Neuron (in vitro differentiated cells): ENCODE results near the gene IKZF1.

Experiments used
- H2AFZ ChIP-seq: one replicate; pipeline ENCODE4 v1.6.1; 2013; ENCODE audit warnings: low read depth, mild to moderate bottlenecking, inconsistent platforms, low read length, moderate library complexity
- H3K27me3 ChIP-seq: one replicate; pipeline ENCODE4 v1.6.1; 2013; ENCODE audit warnings: low read length; ENCODE audit not compliant: insufficient read depth
- H3K36me3 ChIP-seq: one replicate; pipeline ENCODE4 v1.6.1; 2013; ENCODE audit warnings: low read length; ENCODE audit not compliant: insufficient read depth
- H3K4me1 ChIP-seq: one replicate; pipeline ENCODE4 v1.6.1; 2013; ENCODE audit warnings: low read length; ENCODE audit not compliant: insufficient read depth
- H3K4me3 ChIP-seq: 2 replicates; pipeline ENCODE4 v1.5.1; 2013; ENCODE audit warnings: mild to moderate bottlenecking, low read length, moderate library complexity
- H3K9me3 ChIP-seq: one replicate; pipeline ENCODE4 v1.6.1; 2013; ENCODE audit warnings: low read length

Gene IKZF1

DNA sequence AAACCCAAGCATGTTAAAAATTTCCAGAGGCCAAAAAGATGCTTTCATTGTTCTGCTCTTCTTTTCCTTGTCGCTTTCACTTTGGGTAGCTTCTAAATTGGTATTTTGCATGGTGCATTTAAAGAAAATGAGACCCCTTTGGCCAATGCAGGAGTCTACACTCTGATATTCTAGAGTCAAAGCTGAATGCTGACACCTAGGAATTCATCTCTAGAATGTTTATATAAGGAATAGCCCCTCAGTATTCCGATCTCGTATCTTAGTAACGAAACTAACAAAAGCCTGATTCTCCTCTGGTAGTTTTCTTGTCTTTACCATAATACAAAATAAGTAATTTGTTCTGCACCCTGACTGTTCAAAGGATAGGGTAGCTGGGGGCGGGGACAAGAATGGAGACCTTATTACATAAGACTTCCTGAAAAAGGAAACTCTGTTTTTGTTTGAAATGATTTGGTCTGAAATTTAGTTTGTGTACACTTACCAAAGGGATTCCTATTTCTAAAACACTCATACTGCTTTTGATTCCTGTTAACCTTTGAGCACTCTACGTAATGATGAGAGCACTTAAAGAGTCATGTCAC is 17.1 kb downstream of the IKZF1 start:
- Histone ChIP-seq H3K36me3 (no peaks in the 10 kb centered on the region), H3K27me3 (no peaks in the 10 kb centered on the region), H2AFZ (no peak overlapping the region), H3K4me1 (peaks cover 17% of the 10 kb centered on the region), H3K9me3 (no peaks in the 10 kb centered on the region), H3K4me3 (no peak overlapping the region)

DNA sequence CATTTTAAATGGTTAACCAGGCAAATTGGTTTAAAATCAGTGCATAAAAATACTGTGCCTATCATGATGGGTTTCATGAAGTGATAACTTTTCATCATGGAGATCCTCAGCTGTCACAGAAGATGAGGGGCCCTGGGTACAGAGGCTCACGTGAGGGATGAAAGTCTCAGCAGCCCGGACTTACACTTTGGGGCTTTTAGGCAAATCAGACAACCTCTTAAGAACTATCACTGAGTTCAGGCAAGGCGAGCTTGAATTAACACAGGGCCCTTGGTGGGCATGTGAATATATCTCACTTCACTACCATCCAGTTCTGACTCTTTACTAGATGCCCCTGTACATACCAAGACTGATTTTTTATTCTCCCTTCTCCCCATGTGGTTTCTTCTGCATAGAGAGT is 19.6 kb downstream of the IKZF1 start:
- Histone ChIP-seq H2AFZ (no peak overlapping the region), H3K4me1 (peaks cover 15% of the 10 kb centered on the region)

DNA sequence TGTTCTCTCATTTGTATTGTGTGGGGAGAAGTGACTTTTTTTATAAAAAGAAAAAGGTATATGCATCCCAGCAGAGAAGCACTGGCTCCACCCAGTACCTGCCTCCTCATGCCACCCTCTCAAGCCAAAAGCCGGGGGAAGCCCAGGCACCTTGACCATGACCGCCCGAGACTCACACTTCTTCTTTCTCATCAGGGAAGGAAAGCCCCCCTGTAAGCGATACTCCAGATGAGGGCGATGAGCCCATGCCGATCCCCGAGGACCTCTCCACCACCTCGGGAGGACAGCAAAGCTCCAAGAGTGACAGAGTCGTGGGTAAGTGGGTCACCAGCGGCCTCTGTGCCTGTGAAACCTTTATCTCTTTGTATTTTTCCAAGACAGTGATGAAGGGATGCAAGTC is 22.9 kb downstream of the IKZF1 start:
- Histone ChIP-seq H3K36me3 (peaks cover 2% of the 10 kb centered on the region), H3K4me3 (no peak overlapping the region), H3K27me3 (no peaks in the 10 kb centered on the region), H3K9me3 (peaks cover 2% of the 10 kb centered on the region), H2AFZ (no peak overlapping the region), H3K4me1 (peaks cover 5% of the 10 kb centered on the region)

More for the DNA sequence above, 19.6 kb downstream of the IKZF1 start:
- Histone ChIP-seq H3K27me3 (no peaks in the 10 kb centered on the region), H3K36me3 (peaks cover 2% of the 10 kb centered on the region), H3K4me3 (no peak overlapping the region), H3K9me3 (peaks cover 2% of the 10 kb centered on the region)

DNA sequence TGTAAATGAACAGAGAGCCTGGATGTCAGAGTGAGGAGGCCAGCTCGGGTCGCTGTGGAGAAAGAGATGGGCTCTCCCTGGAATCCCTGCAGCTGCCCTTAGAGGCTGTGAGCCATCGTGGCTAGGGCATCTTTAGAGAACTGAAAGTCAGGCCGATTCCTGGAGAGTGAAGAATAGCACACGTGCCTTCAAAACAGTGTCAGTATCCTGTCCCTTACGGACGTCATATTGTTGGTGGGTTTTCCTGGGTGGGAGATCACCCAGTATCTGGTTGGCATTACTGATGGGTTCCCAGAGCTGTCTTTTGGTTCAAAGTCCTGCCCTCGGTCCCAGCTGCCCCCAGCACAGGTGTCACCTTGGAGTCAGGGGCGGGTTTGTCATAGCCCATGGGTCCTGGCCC is 25.3 kb downstream of the IKZF1 start:
- Histone ChIP-seq H3K9me3 (peaks cover 2% of the 10 kb centered on the region), H3K4me1 (no peaks in the 10 kb centered on the region), H3K4me3 (no peak overlapping the region), H3K36me3 (peaks cover 2% of the 10 kb centered on the region), H3K27me3 (no peaks in the 10 kb centered on the region), H2AFZ (no peak overlapping the region)

DNA sequence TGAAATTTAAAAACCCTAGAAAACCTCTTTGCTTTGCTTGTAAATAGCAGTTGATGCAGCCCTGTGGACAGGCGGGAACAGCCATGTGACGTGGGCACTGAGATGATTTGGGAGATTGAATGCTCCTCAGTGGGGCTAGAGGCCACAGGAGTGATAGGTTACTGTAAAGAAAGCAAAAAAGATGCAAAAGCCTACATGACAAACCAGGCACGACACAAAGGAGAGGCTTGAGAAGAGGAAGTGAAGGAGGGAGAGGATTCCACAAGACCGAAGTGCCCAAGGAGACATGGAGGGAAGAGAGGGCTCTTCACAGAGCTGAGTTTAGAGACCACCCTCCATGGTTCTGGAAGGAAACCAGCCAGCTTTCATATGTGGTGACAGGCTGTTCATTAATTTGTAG is 25.7 kb downstream of the IKZF1 start:
- Histone ChIP-seq H3K36me3 (peaks cover 2% of the 10 kb centered on the region), H3K4me3 (no peak overlapping the region), H2AFZ (no peak overlapping the region), H3K4me1 (no peaks in the 10 kb centered on the region), H3K9me3 (peaks cover 2% of the 10 kb centered on the region), H3K27me3 (no peaks in the 10 kb centered on the region)

DNA sequence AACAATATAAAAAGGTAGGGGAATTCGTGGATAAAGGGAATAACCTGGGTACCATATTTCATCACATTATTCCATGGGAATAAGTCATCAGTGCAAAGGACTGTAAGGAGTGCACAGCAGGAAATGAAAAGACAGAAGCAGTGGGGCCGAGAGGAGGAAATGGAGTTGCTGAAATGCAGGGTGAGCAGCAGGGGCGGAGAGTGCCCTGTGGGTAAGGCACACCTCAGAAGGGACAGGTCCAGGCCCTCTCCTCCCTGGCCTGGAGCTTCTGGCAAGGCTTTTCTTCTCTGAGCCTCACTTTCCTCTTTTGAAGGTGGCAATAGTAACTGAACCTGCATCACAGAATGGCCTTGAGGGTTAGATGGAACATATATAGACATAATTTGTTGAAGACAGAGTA is 26.2 kb downstream of the IKZF1 start:
- Histone ChIP-seq H3K4me3 (no peak overlapping the region), H2AFZ (no peak overlapping the region), H3K4me1 (no peaks in the 10 kb centered on the region), H3K36me3 (peaks cover 2% of the 10 kb centered on the region), H3K27me3 (no peaks in the 10 kb centered on the region), H3K9me3 (peaks cover 2% of the 10 kb centered on the region)

DNA sequence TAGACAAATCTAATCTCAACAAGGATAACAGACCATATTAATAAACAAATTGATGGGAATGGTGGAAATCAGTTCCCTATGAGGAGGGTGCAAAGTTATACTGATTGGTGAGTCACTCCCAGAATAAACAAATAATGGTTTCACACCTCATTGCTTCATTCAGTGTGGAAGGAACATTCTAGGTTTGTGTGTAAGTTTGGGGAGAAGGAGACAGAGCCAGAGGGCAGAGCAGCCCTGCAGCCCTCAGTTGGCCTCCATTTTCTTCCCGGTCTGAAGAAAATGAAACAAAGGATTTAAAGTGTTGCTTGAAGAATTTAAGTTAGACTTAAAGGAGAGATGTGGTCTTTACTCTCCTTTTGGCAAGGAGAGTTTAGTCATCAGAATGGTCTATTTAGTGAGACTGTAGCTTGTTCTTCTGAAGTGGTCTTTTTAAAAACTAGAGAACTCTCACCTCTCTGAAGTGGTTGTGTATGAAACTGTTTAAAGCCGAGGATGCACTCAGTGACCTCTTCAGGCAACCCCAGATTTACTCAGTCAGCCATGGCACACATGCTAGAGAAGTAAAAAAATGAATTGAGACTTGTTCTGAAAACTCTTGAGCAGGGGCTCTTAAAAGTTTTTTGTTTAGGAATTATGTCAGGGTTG is 27.2 kb downstream of the IKZF1 start:
- no peaks in the 10 kb centered on the region for H3K4me1 ChIP-seq
- no peaks in the 10 kb centered on the region for H3K27me3 ChIP-seq
- no peak overlapping the region for H3K4me3 ChIP-seq
- no peak overlapping the region for H2AFZ ChIP-seq
- peaks cover 2% of the 10 kb centered on the region for H3K9me3 ChIP-seq
- peaks cover 2% of the 10 kb centered on the region for H3K36me3 ChIP-seq

DNA sequence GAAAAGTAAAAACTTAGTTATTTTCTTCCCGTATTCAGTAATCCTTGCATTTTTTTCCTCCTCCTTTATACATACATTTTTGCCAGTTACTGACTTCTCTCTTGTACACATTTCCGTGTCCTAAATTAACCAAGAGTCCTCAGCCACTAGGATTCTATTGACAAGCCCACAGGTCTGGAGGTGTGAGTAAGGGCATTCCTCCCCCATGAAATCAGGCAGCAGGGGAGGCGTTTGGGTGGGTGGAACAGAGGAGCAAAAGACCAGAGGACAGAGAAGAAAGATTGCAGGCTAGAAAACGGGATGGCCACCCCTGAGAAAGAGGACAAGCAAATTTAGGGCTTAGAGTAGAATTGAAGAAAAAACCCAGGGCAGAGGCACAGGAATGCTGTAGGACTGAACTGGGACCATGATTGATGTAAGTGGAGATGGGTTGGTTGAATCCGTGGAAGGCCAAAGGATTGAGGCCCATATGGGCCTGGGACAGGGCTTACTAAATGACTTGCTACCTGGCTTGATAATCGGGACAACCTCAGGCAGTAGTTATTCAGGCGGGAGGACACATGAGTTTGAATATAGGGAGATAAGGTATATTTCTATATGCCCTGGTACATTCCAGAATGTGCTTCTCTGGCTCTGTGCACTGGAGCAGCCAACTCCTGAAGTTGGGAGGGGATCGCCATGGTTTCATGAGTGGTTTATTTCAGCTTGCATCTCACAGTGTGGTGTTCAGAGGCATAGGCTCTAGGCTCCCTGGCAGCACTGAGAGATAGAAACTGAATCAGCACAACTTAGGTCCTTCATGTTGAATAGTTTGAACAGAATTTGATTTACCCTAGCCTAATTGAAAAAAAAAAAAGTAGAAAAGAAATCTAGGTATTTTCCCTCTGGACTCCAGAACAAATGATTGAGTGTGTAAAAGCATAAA is 28.0 kb downstream of the IKZF1 start:
- Histone ChIP-seq H3K27me3 (no peaks in the 10 kb centered on the region), H2AFZ (no peak overlapping the region), H3K36me3 (peaks cover 2% of the 10 kb centered on the region), H3K9me3 (peaks cover 2% of the 10 kb centered on the region), H3K4me1 (no peaks in the 10 kb centered on the region), H3K4me3 (no peak overlapping the region)

DNA sequence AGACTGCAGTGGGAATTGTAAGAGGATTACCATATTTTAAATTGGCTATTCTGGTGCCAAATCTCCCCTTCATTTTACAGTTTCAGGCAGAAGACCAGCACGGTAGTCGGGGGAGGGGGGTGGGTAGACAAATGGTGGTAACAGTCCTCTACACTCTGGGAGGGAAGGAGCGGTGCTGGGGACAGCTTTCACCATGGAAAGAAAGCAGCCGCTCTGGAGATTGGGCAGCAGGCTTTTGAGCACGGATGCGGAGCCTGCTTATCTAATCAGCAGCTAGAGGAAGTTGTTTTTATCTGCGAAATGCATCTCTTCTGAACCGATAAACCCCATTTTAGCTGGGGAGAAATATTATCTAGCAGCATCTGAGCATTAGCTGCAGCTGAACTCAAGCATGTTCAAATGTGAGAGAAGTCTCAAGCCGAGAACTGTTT is 28.7 kb downstream of the IKZF1 start:
- no peaks in the 10 kb centered on the region for H3K9me3 ChIP-seq
- no peaks in the 10 kb centered on the region for H3K27me3 ChIP-seq
- no peaks in the 10 kb centered on the region for H3K36me3 ChIP-seq
- H2AFZ ChIP-seq = no peak overlapping the region
- no peak overlapping the region for H3K4me3 ChIP-seq
- H3K4me1 ChIP-seq = no peaks in the 10 kb centered on the region

DNA sequence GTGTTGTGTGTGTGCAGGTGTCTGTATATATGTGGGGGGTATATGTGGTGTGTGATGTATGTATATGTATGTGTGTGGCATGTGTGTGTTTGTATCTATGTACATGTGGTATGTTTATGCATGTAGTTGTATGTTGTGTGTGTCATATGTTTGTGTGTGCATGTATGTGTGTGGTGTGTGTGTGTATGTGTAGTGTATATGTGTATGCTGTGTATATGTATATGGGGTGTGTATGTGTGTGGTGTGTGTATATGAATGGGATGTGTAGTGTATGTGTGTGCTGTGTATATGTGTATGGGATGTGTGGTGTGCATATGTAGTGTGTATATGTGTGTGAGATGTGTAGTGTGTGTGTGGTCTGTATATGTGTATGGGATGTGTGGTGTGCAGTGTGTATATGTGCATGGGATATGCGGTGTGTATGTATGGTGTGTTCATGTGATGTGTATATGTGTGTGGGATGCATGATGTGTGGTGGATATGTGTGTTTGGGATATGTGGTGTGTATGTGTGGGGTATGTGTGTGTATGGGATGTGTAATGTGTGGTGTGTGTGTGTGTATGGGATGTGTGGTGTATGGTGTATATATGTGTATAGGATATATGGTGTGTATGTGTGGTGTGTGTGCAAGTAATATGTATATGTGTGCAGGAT is 30.0 kb downstream of the IKZF1 start:
- Histone ChIP-seq H3K36me3 (no peaks in the 10 kb centered on the region), H3K27me3 (no peaks in the 10 kb centered on the region), H3K9me3 (no peaks in the 10 kb centered on the region), H3K4me3 (no peak overlapping the region), H3K4me1 (no peaks in the 10 kb centered on the region), H2AFZ (no peak overlapping the region)

DNA sequence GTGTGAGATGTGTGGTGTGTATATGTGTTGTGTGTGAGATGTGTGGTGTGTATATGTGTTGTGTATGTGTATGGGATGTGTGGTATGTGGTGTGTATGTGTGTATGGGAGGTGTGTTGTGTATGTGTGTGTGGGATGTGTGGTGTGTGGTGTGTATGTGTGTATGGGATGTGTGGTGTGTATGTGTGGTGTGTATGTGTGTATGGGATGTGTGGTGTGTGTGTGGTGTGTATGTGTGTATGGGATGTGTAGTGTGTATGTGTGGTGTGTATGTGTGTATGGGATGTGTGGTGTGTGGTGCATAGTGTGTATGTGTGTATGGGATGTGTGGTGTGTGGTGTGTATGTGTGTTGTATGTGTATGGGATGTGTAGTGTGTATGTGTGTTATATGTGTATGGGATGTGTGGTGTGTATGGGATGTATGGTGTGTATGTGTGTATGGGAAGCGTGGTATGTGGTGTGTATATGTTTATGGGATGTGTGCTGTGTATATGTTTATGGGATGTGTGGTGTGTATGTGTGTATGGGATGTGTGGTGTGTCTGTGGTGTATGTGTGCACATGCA is 30.8 kb downstream of the IKZF1 start:
- no peaks in the 10 kb centered on the region for H3K27me3 ChIP-seq
- H3K4me3 ChIP-seq = no peak overlapping the region
- H3K9me3 ChIP-seq = no peaks in the 10 kb centered on the region
- H3K4me1 ChIP-seq = no peaks in the 10 kb centered on the region
- H3K36me3 ChIP-seq = no peaks in the 10 kb centered on the region
- no peak overlapping the region for H2AFZ ChIP-seq

DNA sequence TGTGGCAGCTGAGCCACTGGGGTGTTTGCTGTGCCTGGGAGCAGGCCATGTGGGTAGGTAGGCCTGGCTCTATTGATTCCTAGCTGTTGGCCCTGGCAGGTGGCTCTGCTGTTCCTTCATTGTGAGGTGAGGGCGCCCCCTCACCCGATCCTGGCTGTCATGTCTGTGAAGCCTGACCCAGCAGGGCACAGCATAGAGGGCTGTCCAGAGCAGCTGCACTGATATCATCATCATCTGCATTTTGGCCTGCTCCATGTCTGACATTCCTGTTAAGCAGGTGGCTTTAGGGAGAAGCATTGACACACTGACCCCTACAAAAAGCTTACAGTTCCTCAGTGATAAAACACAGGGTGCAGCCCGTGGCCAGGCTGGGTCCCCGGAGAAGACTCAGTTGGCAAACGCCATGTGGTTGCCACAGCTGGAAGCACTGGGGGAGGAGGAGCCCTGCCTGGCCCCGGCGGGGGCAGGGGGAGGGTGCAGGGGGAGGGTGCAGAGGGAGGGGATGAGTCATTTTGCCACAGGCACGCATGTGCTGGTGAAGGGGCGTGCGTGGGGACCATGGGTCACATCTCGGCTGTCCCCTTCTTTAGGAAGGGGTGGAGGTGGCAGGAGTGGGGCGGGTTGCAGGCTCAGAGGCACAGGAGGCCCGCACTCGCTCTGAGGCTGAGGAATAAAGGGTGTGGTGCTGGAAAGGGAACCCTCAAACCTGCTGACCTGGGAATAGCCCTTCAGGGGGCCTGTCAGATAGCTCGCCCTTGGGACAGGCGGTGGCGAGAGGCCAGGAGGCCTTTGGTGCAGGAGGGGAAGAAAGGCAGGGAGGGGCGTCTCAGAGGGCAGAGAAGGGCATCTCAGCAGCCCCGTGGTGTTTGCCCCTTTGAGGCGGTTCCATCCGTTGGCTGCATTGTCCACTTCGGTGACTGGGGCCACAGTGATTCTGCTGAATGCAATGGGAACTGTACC is 31.6 kb downstream of the IKZF1 start:
- H3K9me3 ChIP-seq = no peaks in the 10 kb centered on the region
- H3K36me3 ChIP-seq = no peaks in the 10 kb centered on the region
- H2AFZ ChIP-seq = no peak overlapping the region
- H3K4me3 ChIP-seq = no peak overlapping the region
- no peaks in the 10 kb centered on the region for H3K4me1 ChIP-seq
- no peaks in the 10 kb centered on the region for H3K27me3 ChIP-seq
